ENCODE data around the gene HAVCR2. TPM values are rescaled to one million over a fixed set of nuclear protein-coding genes. Genes with fewer than 3 reads are reported as not detected.

Gene HAVCR2
- total RNA-seq, 3 donors from 2014 or later (not counting 1 experiment from before 2014, with no cell fraction given), result 60.0 to 92.2 (median 74.3) TPM

DNA sequence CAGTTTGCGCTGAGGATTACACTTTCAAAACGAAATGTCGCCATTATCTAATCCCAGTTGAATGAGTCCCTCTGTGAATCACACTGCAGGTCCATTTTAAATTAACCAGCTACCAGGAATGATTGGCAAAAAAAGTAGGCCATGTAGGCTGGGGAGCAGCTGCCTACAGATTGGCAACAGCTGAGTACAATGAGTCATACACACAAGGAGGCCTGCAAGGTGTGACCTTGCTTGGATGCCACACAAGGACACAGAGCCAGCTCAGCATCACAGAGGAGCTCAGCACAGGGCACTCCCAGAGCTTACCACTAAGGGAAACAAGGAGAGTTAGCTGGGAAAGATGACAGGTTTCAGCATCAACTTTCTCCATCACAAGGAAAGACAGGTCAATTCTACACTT lies 62.8 kb downstream of the HAVCR2 start:
- Histone ChIP-seq H3K27me3 (ENCODE audit: control insufficient read depth, insufficient read depth, low read length) (no peaks in the 10 kb centered on the region), H3K27ac (ENCODE audit: low read length) (no peak overlapping the region), H3K4me3 (ENCODE audit: low read length) (no peak overlapping the region), H3K9me3 (ENCODE audit: control insufficient read depth, insufficient read depth, low read length) (no peaks in the 10 kb centered on the region), H3K4me1 (ENCODE audit: control insufficient read depth, insufficient read depth, low read length) (no peaks in the 10 kb centered on the region), H3K36me3 (ENCODE audit: control insufficient read depth, insufficient read depth, low read length) (no peaks in the 10 kb centered on the region)
- WGBS (ENCODE audit: insufficient coverage), result 99% methylated on average over 3 of the region's 3 CpGs
- Mint-ChIP-seq H3K27me3 (ENCODE audit: low read depth in 2 of 2) (no peaks in the 10 kb centered on the region), H3K4me1 (peaks cover 21 to 30% of the 10 kb centered on the region in 2 donors), H3K36me3 (peaks cover 12% of the 10 kb centered on the region), H3K4me3 (no peak overlapping the region), H3K9me3 (no peaks in the 10 kb centered on the region), H3K27ac (no peak overlapping the region)
- DNase-seq, result no peak
- intact Hi-C loops (cut with micrococcal nuclease), result no loop called here
- peak in 1 of 3 donors; percentile 47 for ATAC-seq
- TF ChIP-seq, protein P1, sequence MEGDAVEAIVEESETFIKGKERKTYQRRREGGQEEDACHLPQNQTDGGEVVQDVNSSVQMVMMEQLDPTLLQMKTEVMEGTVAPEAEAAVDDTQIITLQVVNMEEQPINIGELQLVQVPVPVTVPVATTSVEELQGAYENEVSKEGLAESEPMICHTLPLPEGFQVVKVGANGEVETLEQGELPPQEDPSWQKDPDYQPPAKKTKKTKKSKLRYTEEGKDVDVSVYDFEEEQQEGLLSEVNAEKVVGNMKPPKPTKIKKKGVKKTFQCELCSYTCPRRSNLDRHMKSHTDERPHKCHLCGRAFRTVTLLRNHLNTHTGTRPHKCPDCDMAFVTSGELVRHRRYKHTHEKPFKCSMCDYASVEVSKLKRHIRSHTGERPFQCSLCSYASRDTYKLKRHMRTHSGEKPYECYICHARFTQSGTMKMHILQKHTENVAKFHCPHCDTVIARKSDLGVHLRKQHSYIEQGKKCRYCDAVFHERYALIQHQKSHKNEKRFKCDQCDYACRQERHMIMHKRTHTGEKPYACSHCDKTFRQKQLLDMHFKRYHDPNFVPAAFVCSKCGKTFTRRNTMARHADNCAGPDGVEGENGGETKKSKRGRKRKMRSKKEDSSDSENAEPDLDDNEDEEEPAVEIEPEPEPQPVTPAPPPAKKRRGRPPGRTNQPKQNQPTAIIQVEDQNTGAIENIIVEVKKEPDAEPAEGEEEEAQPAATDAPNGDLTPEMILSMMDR (IDR thresholded peaks at IDR 0.05), result no peak

DNA sequence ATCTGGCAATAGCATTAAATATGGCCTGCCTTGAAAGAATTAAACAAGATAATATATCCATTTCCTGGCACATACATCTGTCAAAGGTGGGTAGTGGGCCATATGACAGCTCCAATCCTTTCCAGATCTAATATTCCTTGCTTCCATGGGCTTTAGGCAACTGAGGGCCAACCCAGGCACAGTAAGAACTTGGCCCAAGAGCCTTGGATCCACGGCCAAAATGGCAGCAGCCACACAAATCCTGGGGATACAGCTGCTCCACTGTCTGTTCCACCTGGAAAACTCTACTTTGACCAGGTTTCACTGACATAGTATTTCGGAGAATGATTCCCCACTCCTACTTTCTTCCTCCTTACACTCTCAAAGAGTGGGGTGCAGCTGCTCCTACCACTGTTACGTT lies 63.2 kb downstream of the HAVCR2 start:
- no peak for DNase-seq
- H3K27me3 Mint-ChIP-seq (ENCODE audit: low read depth in 2 of 2), result no peaks in the 10 kb centered on the region
- no peak for ATAC-seq
- Histone ChIP-seq H3K9me3 (ENCODE audit: control insufficient read depth, insufficient read depth, low read length) (no peaks in the 10 kb centered on the region), H3K4me1 (ENCODE audit: control insufficient read depth, insufficient read depth, low read length) (no peaks in the 10 kb centered on the region), H3K27ac (ENCODE audit: low read length) (no peak overlapping the region), H3K4me3 (ENCODE audit: low read length) (no peak overlapping the region), H3K36me3 (ENCODE audit: control insufficient read depth, insufficient read depth, low read length) (no peaks in the 10 kb centered on the region), H3K27me3 (ENCODE audit: control insufficient read depth, insufficient read depth, low read length) (no peaks in the 10 kb centered on the region)
- intact Hi-C loops (cut with micrococcal nuclease), result no loop called here
- peaks cover 7% of the 10 kb centered on the region for H3K36me3 Mint-ChIP-seq
- no peak overlapping the region for H3K27ac Mint-ChIP-seq
- no peaks in the 10 kb centered on the region for H3K9me3 Mint-ChIP-seq
- WGBS (ENCODE audit: insufficient coverage), result 53% methylated on average over 3 of the region's 3 CpGs
- TF ChIP-seq, protein P1 (IDR thresholded peaks at IDR 0.05), result no peak
- H3K4me3 Mint-ChIP-seq, result no peak overlapping the region
- peaks cover 17 to 27% of the 10 kb centered on the region in 2 donors for H3K4me1 Mint-ChIP-seq

DNA sequence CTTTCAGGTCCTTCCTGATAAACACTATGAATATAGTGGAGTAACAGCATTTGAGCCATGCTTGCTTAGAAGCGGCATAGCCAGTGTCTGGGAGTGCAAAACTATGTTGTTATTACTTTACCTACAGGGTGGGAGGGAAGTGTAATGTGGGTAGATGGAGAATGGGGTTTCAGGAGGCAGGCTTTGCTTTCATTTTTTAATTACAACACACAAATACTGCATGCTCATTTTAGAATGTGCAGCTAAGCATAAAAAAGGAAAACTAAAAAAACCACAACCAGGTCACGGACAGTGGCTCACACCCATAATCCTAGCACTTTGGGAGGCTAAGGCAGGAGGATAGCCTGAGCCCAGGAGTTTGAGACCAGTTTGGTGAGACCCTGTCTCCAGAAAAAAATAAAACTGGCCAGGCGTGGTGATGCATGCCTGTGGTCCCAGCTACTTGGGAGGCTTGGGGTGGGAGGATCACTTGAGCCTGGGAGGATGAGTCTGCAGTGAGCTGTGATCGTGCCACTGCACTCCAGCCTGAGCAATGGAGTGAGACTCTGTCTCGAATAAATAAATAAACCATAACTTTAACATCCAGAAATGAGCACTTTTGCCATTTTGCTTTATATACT lies 70.2 kb downstream of the HAVCR2 start:
- DNase-seq, result no peak
- no peaks in the 10 kb centered on the region for H3K27me3 ChIP-seq (ENCODE audit: control insufficient read depth, insufficient read depth, low read length)
- no peaks in the 10 kb centered on the region for H3K27me3 Mint-ChIP-seq (ENCODE audit: low read depth in 2 of 2)
- H3K4me1 Mint-ChIP-seq, result peaks cover 15 to 21% of the 10 kb centered on the region in 2 donors
- peak overlapping the region; percentile 45 for H3K27ac ChIP-seq (ENCODE audit: low read length)
- peak; percentile 5 to 30 (median 24) for ATAC-seq
- intact Hi-C loops (cut with micrococcal nuclease), result no loop called here
- TF ChIP-seq, protein P1 (IDR thresholded peaks at IDR 0.05), result no peak
- no peaks in the 10 kb centered on the region for H3K36me3 ChIP-seq (ENCODE audit: control insufficient read depth, insufficient read depth, low read length)
- H3K4me3 ChIP-seq (ENCODE audit: low read length), result no peak overlapping the region
- peak overlapping the region; percentile 52 for H3K4me3 Mint-ChIP-seq
- 34% methylated on average over 2 of the region's 5 CpGs for WGBS (ENCODE audit: insufficient coverage)
- H3K9me3 ChIP-seq (ENCODE audit: control insufficient read depth, insufficient read depth, low read length), result no peaks in the 10 kb centered on the region
- peak overlapping the region; percentile 75 to 84 for H3K27ac Mint-ChIP-seq
- H3K9me3 Mint-ChIP-seq, result no peaks in the 10 kb centered on the region
- peaks cover 14% of the 10 kb centered on the region for H3K4me1 ChIP-seq (ENCODE audit: control insufficient read depth, insufficient read depth, low read length)
- H3K36me3 Mint-ChIP-seq, result no peaks in the 10 kb centered on the region

Other genes with a start within 250 kb of the HAVCR2 start
- 1 to 10 TPM; 2.6 to 3.6 (median 3.0) TPM for gene TIMD4, start 145.8 kb downstream of the HAVCR2 start, total RNA-seq
- 10 to 100 TPM in 2 of 3 donors, 1 to 10 TPM in 1; 7.2 to 14.6 (median 10.9) TPM for gene HAVCR1, start 49.9 kb downstream of the HAVCR2 start, total RNA-seq
- 10 to 100 TPM in 2 of 3 donors, 1 to 10 TPM in 1; 9.6 to 13.3 (median 12.4) TPM for gene MED7, start 33.8 kb upstream of the HAVCR2 start, total RNA-seq
- not detected for gene GARIN3, start 57.2 kb upstream of the HAVCR2 start, total RNA-seq
- 100 to 1,000 TPM; 153 to 188 (median 186) TPM for gene ITK, start 71.8 kb upstream of the HAVCR2 start, total RNA-seq
- gene CYFIP2, start 157.1 kb upstream of the HAVCR2 start, total RNA-seq, result 100 to 1,000 TPM; 464 to 542 (median 532) TPM

Measured in natural killer cell (primary cell).